Medulla oblongata (tissue), 1 donor: ENCODE results near the gene SHQ1.

Experiments used
- DNase-seq: peaks from one replicate; pipeline ENCODE4 v3.0.0-alpha.2; 2015; ENCODE audit errors: extremely low spot score

Gene SHQ1

GRCh38 chr3:72848703-72849081 lies 447 bp upstream of the SHQ1 start:
- peak; percentile 30 for DNase-seq

GRCh38 chr3:72847282-72847681 lies 963 bp downstream of the SHQ1 start:
- DNase-seq, result no peak

- no peak for DNase-seq
Observed at GRCh38 chr3:72846166-72846565, 2.1 kb downstream of the SHQ1 start.

- no peak for DNase-seq
Observed at GRCh38 chr3:72844436-72844993, 3.7 kb downstream of the SHQ1 start.

GRCh38 chr3:72839057-72839456 lies 9.2 kb downstream of the SHQ1 start:
- no peak for DNase-seq

- peak; percentile 89 for DNase-seq
Observed at GRCh38 chr3:72836923-72837322, 11.3 kb downstream of the SHQ1 start.

GRCh38 chr3:72836416-72836815 lies 11.8 kb downstream of the SHQ1 start:
- DNase-seq, result no peak

- no peak for DNase-seq
Observed at GRCh38 chr3:72830452-72831223, 17.6 kb downstream of the SHQ1 start.

GRCh38 chr3:72829701-72830100 lies 18.5 kb downstream of the SHQ1 start:
- no peak for DNase-seq

GRCh38 chr3:72821161-72821781 lies 27.0 kb downstream of the SHQ1 start:
- no peak for DNase-seq

- peak; percentile 66 for DNase-seq
Observed at GRCh38 chr3:72820415-72820814, 27.8 kb downstream of the SHQ1 start.

GRCh38 chr3:72818905-72819304 lies 29.3 kb downstream of the SHQ1 start:
- no peak for DNase-seq

GRCh38 chr3:72818092-72818773 lies 30.0 kb downstream of the SHQ1 start:
- peak; percentile 74 for DNase-seq

GRCh38 chr3:72816862-72817355 lies 31.3 kb downstream of the SHQ1 start:
- peak; percentile 61 for DNase-seq

- no peak for DNase-seq
Observed at GRCh38 chr3:72814308-72814707, 33.9 kb downstream of the SHQ1 start.

GRCh38 chr3:72812201-72812600 lies 36.0 kb downstream of the SHQ1 start:
- DNase-seq, result no peak

- DNase-seq, result no peak
Observed at GRCh38 chr3:72811571-72811970, 36.7 kb downstream of the SHQ1 start.

GRCh38 chr3:72810659-72811434 lies 37.4 kb downstream of the SHQ1 start:
- DNase-seq, result no peak

GRCh38 chr3:72810063-72810462 lies 38.2 kb downstream of the SHQ1 start:
- DNase-seq, result no peak

GRCh38 chr3:72804361-72804760 lies 43.9 kb downstream of the SHQ1 start:
- no peak for DNase-seq

- DNase-seq, result no peak
Observed at GRCh38 chr3:72803573-72803972, 44.7 kb downstream of the SHQ1 start.

- DNase-seq, result no peak
Observed at GRCh38 chr3:72802001-72802400, 46.2 kb downstream of the SHQ1 start.
